ENCODE data around the gene ANLN. TPM values are rescaled to one million over a fixed set of nuclear protein-coding genes. Genes with fewer than 3 reads are reported as not detected.
"Not testable (repeated sequence)": the region's sequence is repeated elsewhere in the genome, so short reads cannot be mapped to it uniquely, and the experiment has no call there.

The ANLN gene
- total RNA-seq, 1 experiment from 2014 or later, result 78.9 TPM

GRCh38 chr7:36385646-36386045 lies 4.0 kb upstream of the ANLN start:
- not testable (repeated sequence) for H3K23me2 ChIP-seq (ENCODE audit: insufficient read length, low read depth, low read length, poor library complexity, severe bottlenecking); H3K36me3 Mint-ChIP-seq (ENCODE audit: insufficient read depth in 1 of 3, low read depth in 3 of 3); H3K27me3 Mint-ChIP-seq (ENCODE audit: low read depth); H4K5ac ChIP-seq (ENCODE audit: insufficient read length, low read depth, low read length); H2BK15ac ChIP-seq (ENCODE audit: low read depth, low read length); H3K79me1 ChIP-seq (ENCODE audit: insufficient read depth, low read depth, low read length, poor library complexity, severe bottlenecking); H3K27ac ChIP-seq (ENCODE audit: insufficient read length, low read depth, low read length); H3K18ac ChIP-seq (ENCODE audit: insufficient read length, low read depth, low read length); H3K9ac ChIP-seq (ENCODE audit: extremely low read depth, insufficient read length, low read length); H2BK120ac ChIP-seq (ENCODE audit: low read depth, low read length, poor library complexity, severe bottlenecking); H3K4ac ChIP-seq (ENCODE audit: low read depth, low read length); H3K4me1 ChIP-seq (ENCODE audit: insufficient read depth, low read length); H2AK5ac ChIP-seq (ENCODE audit: insufficient read length, low read length); H3K9me3 ChIP-seq (ENCODE audit: control insufficient read depth, low read depth, low read length); H3K14ac ChIP-seq (ENCODE audit: insufficient read depth, low read length); H2AFZ ChIP-seq (ENCODE audit: low read length); H4K20me1 ChIP-seq (ENCODE audit: control insufficient read depth, insufficient read depth, insufficient read length); H3K4me1 Mint-ChIP-seq; H3K4me2 ChIP-seq (ENCODE audit: insufficient read depth, insufficient read length, low read length); H2BK12ac ChIP-seq (ENCODE audit: insufficient read length, low read depth, low read length); H3K23ac ChIP-seq (ENCODE audit: insufficient read length, low read depth, low read length); H3K9me3 Mint-ChIP-seq; H3K27ac Mint-ChIP-seq; H3T11ph ChIP-seq (ENCODE audit: low read length); H4K8ac ChIP-seq (replicated peaks; ENCODE audit: insufficient read length, low read depth, low read length); H2BK20ac ChIP-seq (ENCODE audit: low read depth, low read length, poor library complexity, severe bottlenecking); H3K56ac ChIP-seq (ENCODE audit: insufficient read length, low read depth, low read length); H3K27me3 ChIP-seq (ENCODE audit: insufficient read depth, low read length); H2BK5ac ChIP-seq (ENCODE audit: insufficient read length, low read length); H4K91ac ChIP-seq (ENCODE audit: insufficient read length, low read depth, low read length); H3K4me3 Mint-ChIP-seq; DNase-seq; H3K79me2 ChIP-seq (ENCODE audit: insufficient read depth, low read length)
- no CpG with 5 or more reads among the region's 3 CpGs for WGBS (ENCODE audit: extremely low coverage, insufficient read length, low lambda C conversion rate)

Measured in H9 (cell line).